ENCODE measurements around the gene RIPOR2. TPM values are rescaled to one million over a fixed set of nuclear protein-coding genes. Genes with fewer than 3 reads are reported as not detected.

Gene RIPOR2
- total and polyA plus RNA-seq, 2 of the 13 experiments (the other 11 are each of a cell fraction or from before 2014, with no cell fraction given): 0.02 to 0.05 TPM

- no peak for TF ChIP-seq ZNF577 (CRISPR knock-in tag; IDR thresholded peaks at IDR 0.05; ENCODE audit: borderline replicate concordance, low read depth)
- TF ChIP-seq MLX (CRISPR knock-in tag; IDR thresholded peaks at IDR 0.05): no peak
Measured at GRCh38 chr6:24768361-24768760, 167.4 kb downstream of the RIPOR2 start (continued).

DNA sequence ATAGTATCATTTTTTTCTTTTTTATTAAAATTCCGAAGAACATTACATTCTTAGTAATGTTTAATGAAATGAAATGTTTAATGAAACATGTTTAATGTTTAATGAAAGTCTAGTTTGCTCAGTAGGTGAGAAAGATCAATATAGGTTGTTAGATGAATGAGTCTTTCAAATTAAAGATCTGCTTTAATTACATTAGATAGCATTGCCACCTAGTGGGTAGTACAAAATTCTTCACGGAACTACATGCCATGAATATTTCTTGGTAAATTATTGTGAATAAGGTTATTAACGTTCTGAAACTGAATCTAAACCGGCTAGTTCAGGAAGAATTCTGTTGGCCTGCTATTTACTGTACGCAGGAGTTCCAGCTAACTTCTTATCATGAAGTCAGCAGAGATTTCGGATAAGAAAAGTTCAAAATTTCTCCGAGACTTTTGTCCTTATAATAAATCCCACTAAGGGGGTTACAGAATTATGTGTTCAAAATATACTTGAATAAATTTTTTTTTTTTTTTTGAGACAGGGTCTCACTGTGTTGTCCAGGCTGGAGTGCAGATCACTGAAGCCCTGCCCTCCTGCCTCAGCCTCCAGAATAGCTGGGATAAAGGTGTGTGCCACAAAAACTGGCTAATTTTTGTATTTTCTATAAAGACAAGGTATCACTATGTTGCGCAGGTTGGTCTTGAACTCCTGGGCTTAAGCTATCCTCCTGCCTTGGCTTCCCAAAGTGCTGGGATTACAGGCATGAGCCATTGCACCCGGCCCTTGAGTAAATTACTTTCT is 168.9 kb downstream of the RIPOR2 start:
- Histone ChIP-seq H4K20me1 (ENCODE audit: insufficient read depth, low read length) (no peaks in the 10 kb centered on the region), H2AFZ (ENCODE audit: low read length) (no peak overlapping the region), H3K4me2 (ENCODE audit: low read depth, low read length) (no peak overlapping the region), H3K27me3 (ENCODE audit: control insufficient read depth in 1 of 2, insufficient read depth in 2 of 2, low read length in 2 of 2) (no peaks in the 10 kb centered on the region), H3K36me3 (replicated peaks in 1 of 2; ENCODE audit: control insufficient read depth in 1 of 2, insufficient read depth in 2 of 2, low read length in 2 of 2) (no peaks in the 10 kb centered on the region), H3K79me2 (ENCODE audit: insufficient read depth, low read length) (no peaks in the 10 kb centered on the region), H3K9ac (ENCODE audit: insufficient read depth, low read depth, low read length) (no peak overlapping the region), H3K4me1 (ENCODE audit: insufficient read depth, low read length) (peaks cover 43% of the 10 kb centered on the region), H3K9me3 (ENCODE audit: low read length) (no peaks in the 10 kb centered on the region), H3K27ac (ENCODE audit: extremely low read length, insufficient read depth, low read length) (no peak overlapping the region), H3K4me3 (replicated peaks in 1 of 3; ENCODE audit: insufficient read depth in 1 of 3, low read depth in 2 of 3, low read length in 3 of 3) (no peak overlapping the region)
- TF ChIP-seq STAG1 (CRISPR knock-in tag; IDR thresholded peaks at IDR 0.05): peak; percentile 68
- peak; percentile 62 for TF ChIP-seq ZNF121 (CRISPR knock-in tag; IDR thresholded peaks at IDR 0.05)
- 0 out of 2 replicates have a peak, but pooled peaks have one; percentile 40 for TF ChIP-seq MIXL1 (CRISPR knock-in tag; IDR thresholded peaks at IDR 0.05)
- no peak for TF ChIP-seq SSRP1 (CRISPR knock-in tag; IDR thresholded peaks at IDR 0.05)
- TF ChIP-seq, protein P1, sequence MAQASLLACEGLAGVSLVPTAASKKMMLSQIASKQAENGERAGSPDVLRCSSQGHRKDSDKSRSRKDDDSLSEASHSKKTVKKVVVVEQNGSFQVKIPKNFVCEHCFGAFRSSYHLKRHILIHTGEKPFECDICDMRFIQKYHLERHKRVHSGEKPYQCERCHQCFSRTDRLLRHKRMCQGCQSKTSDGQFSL (CRISPR knock-in tag; IDR thresholded peaks at IDR 0.05): no peak
- TF ChIP-seq, protein P2, sequence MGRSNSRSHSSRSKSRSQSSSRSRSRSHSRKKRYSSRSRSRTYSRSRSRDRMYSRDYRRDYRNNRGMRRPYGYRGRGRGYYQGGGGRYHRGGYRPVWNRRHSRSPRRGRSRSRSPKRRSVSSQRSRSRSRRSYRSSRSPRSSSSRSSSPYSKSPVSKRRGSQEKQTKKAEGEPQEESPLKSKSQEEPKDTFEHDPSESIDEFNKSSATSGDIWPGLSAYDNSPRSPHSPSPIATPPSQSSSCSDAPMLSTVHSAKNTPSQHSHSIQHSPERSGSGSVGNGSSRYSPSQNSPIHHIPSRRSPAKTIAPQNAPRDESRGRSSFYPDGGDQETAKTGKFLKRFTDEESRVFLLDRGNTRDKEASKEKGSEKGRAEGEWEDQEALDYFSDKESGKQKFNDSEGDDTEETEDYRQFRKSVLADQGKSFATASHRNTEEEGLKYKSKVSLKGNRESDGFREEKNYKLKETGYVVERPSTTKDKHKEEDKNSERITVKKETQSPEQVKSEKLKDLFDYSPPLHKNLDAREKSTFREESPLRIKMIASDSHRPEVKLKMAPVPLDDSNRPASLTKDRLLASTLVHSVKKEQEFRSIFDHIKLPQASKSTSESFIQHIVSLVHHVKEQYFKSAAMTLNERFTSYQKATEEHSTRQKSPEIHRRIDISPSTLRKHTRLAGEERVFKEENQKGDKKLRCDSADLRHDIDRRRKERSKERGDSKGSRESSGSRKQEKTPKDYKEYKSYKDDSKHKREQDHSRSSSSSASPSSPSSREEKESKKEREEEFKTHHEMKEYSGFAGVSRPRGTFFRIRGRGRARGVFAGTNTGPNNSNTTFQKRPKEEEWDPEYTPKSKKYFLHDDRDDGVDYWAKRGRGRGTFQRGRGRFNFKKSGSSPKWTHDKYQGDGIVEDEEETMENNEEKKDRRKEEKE (IDR thresholded peaks at IDR 0.05): no peak
- peak; percentile 50 for TF ChIP-seq SMC3 (IDR thresholded peaks at IDR 0.05; ENCODE audit: low read length)
- TF ChIP-seq, protein P3, sequence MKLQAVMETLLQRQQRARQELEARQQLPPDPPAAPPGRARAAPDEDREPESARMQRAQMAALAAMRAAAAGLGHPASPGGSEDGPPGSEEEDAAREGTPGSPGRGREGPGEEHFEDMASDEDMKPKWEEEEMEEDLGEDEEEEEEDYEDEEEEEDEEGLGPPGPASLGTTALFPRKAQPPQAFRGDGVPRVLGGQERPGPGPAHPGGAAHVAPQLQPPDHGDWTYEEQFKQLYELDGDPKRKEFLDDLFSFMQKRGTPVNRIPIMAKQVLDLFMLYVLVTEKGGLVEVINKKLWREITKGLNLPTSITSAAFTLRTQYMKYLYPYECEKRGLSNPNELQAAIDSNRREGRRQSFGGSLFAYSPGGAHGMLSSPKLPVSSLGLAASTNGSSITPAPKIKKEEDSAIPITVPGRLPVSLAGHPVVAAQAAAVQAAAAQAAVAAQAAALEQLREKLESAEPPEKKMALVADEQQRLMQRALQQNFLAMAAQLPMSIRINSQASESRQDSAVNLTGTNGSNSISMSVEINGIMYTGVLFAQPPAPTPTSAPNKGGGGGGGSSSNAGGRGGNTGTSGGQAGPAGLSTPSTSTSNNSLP (IDR thresholded peaks at IDR 0.05; ENCODE audit: low read depth, low read length): peak; percentile 85
- 0 out of 2 replicates have a peak, but pooled peaks have one; percentile 21 for TF ChIP-seq KAT8 (CRISPR knock-in tag; IDR thresholded peaks at IDR 0.05)
- 0 out of 2 replicates have a peak, but pooled peaks have one; percentile 17 for TF ChIP-seq PPARG (CRISPR knock-in tag; conservative IDR thresholded peaks at IDR 0.05)
- no peak for TF ChIP-seq ZNF557 (CRISPR knock-in tag; IDR thresholded peaks at IDR 0.05)
- TF ChIP-seq MED13 (CRISPR knock-in tag; IDR thresholded peaks at IDR 0.05): no peak
- TF ChIP-seq, protein P4, sequence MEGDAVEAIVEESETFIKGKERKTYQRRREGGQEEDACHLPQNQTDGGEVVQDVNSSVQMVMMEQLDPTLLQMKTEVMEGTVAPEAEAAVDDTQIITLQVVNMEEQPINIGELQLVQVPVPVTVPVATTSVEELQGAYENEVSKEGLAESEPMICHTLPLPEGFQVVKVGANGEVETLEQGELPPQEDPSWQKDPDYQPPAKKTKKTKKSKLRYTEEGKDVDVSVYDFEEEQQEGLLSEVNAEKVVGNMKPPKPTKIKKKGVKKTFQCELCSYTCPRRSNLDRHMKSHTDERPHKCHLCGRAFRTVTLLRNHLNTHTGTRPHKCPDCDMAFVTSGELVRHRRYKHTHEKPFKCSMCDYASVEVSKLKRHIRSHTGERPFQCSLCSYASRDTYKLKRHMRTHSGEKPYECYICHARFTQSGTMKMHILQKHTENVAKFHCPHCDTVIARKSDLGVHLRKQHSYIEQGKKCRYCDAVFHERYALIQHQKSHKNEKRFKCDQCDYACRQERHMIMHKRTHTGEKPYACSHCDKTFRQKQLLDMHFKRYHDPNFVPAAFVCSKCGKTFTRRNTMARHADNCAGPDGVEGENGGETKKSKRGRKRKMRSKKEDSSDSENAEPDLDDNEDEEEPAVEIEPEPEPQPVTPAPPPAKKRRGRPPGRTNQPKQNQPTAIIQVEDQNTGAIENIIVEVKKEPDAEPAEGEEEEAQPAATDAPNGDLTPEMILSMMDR (CRISPR knock-in tag; IDR thresholded peaks at IDR 0.05): peak; percentile 50
- intact Hi-C loops (cut with micrococcal nuclease; ENCODE audit: unreplicated experiment): loop anchor here (1.0 kb wide), 1 partner anchor 186 kb away; no protein-coding TSS in a partner anchor
- in situ Hi-C loops (cut with HindIII; ENCODE audit: extremely low pct_ligation_motif_present, low pct_unique_long_range_greater_than_20kb): loop anchor here (5.0 kb wide), 1 partner anchor 185 kb away; no protein-coding TSS in a partner anchor
- ATAC-seq (no peak), DNase-seq (ENCODE audit: low spot score) (no peak), FAIRE-seq (no peak)
- CTCF ChIA-PET (ENCODE audit: low intra/inter-chr PET ratio, low total read pairs): interaction anchor here (1.7 to 1.8 kb wide), 2 partner anchors 183 to 186 kb away, joined by 5 read pairs; no protein-coding TSS in a partner anchor
- no TSS peak for BruUV-seq (replicated peaks)
- 71% methylated on average over 9 of the region's 9 CpGs for WGBS (ENCODE audit: low lambda C conversion rate)
- POLR2A ChIA-PET: no interaction called here
